GM18951 (cell line): ENCODE data around the gene RBFOX2.

Source experiments
- POLR2A ChIP-seq: IDR thresholded peaks from 4 replicates; pipeline ENCODE4 v1.6.1; 2011; ENCODE audit warnings: mild to moderate bottlenecking; ENCODE audit not compliant: insufficient read length, insufficient read depth; ENCODE audit errors: extremely low read depth
- in situ Hi-C: fragments of 300-500 bp; cut with MboI; formaldehyde crosslinking; loops from one replicate; pipeline ENCODE4 v1.12.0; 2022; ENCODE audit warnings: low sequenced_read_pairs, mixed read lengths, inconsistent platforms; ENCODE audit not compliant: unreplicated experiment

RBFOX2 gene

GRCh38 chr22:35752863-35753189, 275.8 kb downstream of the RBFOX2 start:
- in situ Hi-C loops = no loop called here
- TF ChIP-seq POLR2A = no peak

- TF ChIP-seq POLR2A = no peak
- in situ Hi-C loops = no loop called here
Observed at GRCh38 chr22:35752006-35752862, 276.4 kb downstream of the RBFOX2 start.

GRCh38 chr22:35749808-35750207, 278.8 kb downstream of the RBFOX2 start:
- in situ Hi-C loops = loop anchor here (25.0 kb wide), 1 partner anchor 413 kb away; no protein-coding TSS in a partner anchor
- TF ChIP-seq POLR2A = no peak

GRCh38 chr22:35746946-35747703, 281.5 kb downstream of the RBFOX2 start:
- in situ Hi-C loops = loop anchor here (25.0 kb wide), 1 partner anchor 410 kb away; no protein-coding TSS in a partner anchor
- TF ChIP-seq POLR2A = no peak

GRCh38 chr22:35746248-35746647, 282.4 kb downstream of the RBFOX2 start:
- no peak for TF ChIP-seq POLR2A
- in situ Hi-C loops = loop anchor here (25.0 kb wide), 1 partner anchor 409 kb away; no protein-coding TSS in a partner anchor

GRCh38 chr22:35743326-35743860, 285.2 kb downstream of the RBFOX2 start:
- no peak for TF ChIP-seq POLR2A
- in situ Hi-C loops = loop anchor here (25.0 kb wide), 1 partner anchor 406 kb away; no protein-coding TSS in a partner anchor

GRCh38 chr22:35742342-35743100, 286.1 kb downstream of the RBFOX2 start:
- in situ Hi-C loops = loop anchor here (25.0 kb wide), 1 partner anchor 405 kb away; no protein-coding TSS in a partner anchor
- TF ChIP-seq POLR2A = no peak

GRCh38 chr22:35740616-35741015, 288.0 kb downstream of the RBFOX2 start:
- in situ Hi-C loops = loop anchor here (25.0 kb wide), 1 partner anchor 403 kb away; no protein-coding TSS in a partner anchor
- no peak for TF ChIP-seq POLR2A

- TF ChIP-seq POLR2A = no peak
- in situ Hi-C loops = loop anchor here (25.0 kb wide), 1 partner anchor 403 kb away; no protein-coding TSS in a partner anchor
Observed at GRCh38 chr22:35739931-35740380, 288.7 kb downstream of the RBFOX2 start.

- in situ Hi-C loops = loop anchor here (25.0 kb wide), 1 partner anchor 402 kb away; no protein-coding TSS in a partner anchor
- no peak for TF ChIP-seq POLR2A
Observed at GRCh38 chr22:35739076-35739930, 289.3 kb downstream of the RBFOX2 start.

GRCh38 chr22:35737886-35738285, 290.7 kb downstream of the RBFOX2 start:
- in situ Hi-C loops = loop anchor here (25.0 kb wide), 1 partner anchor 401 kb away; no protein-coding TSS in a partner anchor
